NT2/D1 (cell line): ENCODE data around the gene PHC3.

ENCODE experiments used
- SUZ12 ChIP-seq: IDR thresholded peaks from 2 replicates; pipeline ENCODE4 v1.6.1; 2011; ENCODE audit not compliant: insufficient read length, insufficient read depth; ENCODE audit errors: extremely low read depth
- YY1 ChIP-seq: IDR thresholded peaks from 2 replicates; pipeline ENCODE4 v1.6.1; 2011; ENCODE audit not compliant: insufficient read length, insufficient read depth
- ZNF274 ChIP-seq: IDR thresholded peaks from 2 replicates; pipeline ENCODE4 v1.6.1; 2011; ENCODE audit warnings: mild to moderate bottlenecking, low read depth, low read length

DNA sequence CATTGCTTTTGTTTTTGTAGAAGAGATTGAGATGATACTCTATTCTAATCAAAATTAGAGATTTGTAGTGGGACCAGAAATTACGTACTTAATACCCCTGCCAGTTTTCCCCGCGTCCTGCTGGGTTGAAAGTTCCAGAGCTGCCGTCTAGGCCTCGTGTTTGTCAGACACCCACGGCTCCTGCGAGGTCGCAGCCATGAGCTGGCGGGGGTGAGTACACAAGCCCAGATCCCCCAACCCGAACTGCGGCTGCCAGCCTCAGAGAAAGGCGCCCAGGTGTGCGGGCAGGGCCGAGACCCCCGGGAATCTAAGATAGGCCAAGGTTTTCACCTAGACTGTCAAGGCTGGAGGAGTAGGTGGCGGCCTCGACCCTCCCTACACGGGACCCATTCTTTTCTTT lies 117.4 kb downstream of the PHC3 start:
- TF ChIP-seq YY1: no peak
- no peak for TF ChIP-seq ZNF274
- TF ChIP-seq SUZ12: no peak
